SW480 (cell line): ENCODE measurements around the gene PHC3.
"Not testable (repeated sequence)": the region's sequence is repeated elsewhere in the genome, so short reads cannot be mapped to it uniquely, and the experiment has no call there.

Experiments used
- DNase-seq: peaks from one replicate; pipeline ENCODE4 v3.0.0-alpha.2; 2016; ENCODE audit warnings: low spot score

PHC3 gene

DNA sequence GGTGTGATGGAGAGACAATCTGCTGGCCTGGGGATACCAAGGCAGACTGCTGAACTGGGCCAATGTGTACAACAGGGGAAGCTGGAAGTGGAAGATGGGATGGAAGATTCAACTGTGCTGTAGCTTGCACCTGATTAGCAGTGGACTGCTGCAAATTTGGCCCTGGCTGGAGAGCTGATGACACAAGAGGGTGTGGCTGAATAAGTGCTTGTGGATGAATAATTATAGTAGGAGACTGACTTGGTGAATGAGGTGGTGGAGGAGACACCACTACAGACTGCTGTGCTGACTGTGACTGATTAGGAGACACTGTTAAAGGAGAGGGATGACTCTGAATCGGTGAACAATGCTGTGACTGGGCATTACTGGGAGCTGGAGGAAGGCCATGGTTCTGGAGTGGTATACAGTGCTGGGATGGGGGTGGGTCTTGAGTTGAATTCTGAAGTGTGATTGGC is 52.5 kb downstream of the PHC3 start:
- peak; percentile 36 for DNase-seq

GRCh38 chr3:170128259-170128976 is 53.1 kb downstream of the PHC3 start:
- DNase-seq: no peak

DNA sequence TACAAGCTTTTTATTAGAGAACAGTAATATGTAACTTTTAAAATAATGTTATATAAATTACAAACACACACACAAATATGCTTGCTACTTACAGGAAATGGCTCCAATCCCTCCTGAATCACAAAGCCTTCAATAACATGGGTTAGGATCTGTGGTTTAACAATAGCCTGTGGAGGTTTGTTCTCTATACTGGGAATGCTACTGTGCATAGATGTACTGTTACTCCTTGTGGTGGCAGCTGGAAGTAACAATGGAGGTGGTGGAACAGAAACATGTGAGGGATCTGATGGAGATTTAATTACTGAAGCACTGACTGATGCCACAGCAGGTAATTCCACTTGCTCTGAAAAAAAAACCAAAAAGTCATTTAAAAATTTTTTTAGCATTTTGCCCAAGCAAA is 64.4 kb downstream of the PHC3 start:
- peak; percentile 32 for DNase-seq

DNA sequence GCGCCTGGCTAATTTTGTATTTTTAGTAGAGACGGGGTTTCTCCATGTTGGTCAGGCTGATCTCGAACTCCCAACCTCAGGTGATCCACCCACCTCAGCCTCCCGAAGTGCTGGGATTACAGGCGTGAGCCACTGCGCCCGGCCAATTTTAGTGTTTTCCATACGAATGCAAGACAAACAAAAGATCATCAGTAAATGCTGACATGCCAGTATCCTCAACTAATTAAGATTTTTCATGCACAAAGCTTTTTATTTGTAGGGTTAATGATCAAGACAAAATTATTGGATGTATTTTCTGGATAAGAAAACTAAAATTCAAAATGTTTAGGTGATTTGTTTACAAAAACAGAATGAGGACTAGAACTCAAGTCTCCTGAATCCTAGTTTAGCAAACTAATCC is 67.4 kb downstream of the PHC3 start:
- DNase-seq: not testable (repeated sequence)

GRCh38 chr3:170111147-170111771 is 70.3 kb downstream of the PHC3 start:
- DNase-seq: no peak

- DNase-seq: no peak
Observed at GRCh38 chr3:170109579-170110293, 71.8 kb downstream of the PHC3 start.

DNA sequence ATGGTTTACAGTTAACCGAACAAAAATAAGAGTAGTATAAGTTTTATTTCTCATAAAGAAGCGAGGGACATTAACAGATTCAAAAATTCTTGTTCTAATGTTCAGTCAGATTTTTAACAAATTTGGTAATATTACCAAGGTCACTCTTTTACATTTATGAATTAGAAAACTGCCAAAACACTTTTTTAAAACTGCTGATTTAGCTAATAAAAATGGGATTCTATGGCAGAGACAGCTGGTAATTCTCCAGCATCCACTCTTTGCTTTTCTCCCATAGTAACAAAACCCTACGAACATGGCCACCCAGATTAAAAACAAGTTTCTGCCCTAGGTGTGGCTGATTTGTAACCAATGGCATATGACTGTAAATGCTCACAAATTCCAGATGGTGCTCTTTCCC is 72.6 kb downstream of the PHC3 start:
- no peak for DNase-seq

- DNase-seq: no peak
Observed at GRCh38 chr3:170107941-170108340, 73.6 kb downstream of the PHC3 start.

DNA sequence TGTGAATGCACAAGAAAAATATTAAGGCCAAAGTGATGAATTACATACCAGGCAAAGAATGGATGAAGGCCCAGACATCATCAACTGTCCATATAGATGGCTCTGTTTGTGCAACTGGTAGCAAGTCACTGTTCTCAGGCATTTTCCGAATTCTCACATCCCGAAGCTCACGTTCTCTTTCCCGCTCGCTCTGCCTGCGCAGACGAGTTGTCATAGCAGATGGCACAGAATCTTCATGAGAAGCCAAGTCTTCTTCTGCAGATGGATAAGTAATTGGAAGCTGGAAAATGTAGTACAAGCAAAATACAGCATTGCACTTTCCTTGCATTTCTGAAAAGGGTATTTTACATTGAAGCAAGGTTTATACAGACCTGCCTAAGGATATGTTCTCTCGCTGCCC is 79.1 kb downstream of the PHC3 start:
- DNase-seq: no peak

DNA sequence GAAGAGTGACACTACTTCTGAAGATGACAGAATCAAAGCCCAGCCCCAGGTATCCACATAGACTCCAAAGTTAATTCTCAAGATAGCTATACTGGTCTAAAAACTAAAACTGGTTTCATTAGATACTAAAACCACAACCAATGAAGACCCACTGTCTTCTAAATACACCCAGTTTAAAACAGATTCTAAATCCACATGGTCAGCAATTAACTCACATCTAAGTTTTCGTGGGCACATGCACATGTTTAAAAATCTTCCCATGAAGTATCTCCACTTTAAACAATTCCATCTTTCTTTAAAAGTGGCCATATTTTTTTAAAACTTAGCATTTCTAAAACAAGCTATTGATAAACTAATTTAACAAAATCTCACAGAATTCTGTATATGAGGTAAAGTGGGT is 80.6 kb downstream of the PHC3 start:
- DNase-seq: no peak

GRCh38 chr3:170098753-170099152 is 82.8 kb downstream of the PHC3 start:
- no peak for DNase-seq

DNA sequence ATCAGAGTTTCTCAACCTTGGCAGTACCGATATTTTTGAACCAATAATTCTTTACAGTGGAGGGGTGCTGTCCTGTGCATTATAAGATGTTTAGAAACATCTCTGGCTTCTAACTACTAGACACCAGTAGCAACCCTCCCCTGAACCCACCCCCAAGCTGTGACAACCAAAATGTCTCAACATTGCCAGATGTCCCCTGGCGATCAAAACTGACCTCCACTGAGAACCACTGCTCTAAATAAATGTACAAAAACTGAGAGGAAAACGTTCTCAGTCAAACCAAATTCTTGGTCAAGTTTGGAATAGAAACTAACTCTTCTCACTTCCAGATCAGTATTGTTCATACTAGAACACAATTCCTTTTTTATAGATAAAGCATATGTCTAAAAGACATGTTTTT is 85.2 kb downstream of the PHC3 start:
- DNase-seq: no peak

DNA sequence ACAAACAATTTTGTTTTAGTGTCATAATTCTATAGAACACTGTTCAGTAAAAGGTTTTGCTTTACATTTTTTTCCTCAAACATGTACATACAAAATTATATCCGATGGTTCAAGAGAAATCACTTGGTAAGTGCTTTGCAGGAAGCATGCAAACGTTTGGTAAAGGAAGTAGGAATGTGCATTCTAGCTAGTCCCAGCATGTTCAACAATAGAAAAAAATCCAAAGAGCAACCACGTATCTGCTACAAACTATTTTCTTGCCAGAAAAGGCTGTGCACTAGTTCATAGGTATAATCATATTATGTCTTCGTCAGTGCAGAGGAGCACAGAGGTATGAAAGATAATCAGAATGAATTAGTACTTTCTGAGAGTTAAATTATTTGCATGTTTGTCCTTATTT is 85.8 kb downstream of the PHC3 start:
- DNase-seq: no peak

DNA sequence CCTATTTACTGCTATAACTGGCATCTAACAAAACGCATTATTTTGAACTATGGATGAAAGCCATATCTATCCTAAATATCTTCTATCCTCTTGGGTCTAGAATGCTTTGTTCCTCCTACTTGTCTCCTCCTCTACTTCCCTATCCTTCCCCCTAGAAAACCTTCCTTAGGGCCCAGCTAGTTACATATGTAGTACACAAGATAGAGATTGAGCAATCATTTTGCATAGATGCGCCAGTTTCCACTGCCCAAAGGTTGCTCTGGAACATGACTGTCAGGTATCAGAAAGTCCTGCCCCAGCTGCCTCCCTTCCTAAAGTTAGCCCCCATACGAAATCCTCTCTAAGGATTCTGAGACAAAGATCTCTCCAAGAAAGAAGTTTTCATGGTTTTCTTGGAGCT is 88.6 kb downstream of the PHC3 start:
- DNase-seq: no peak

- DNase-seq: no peak
Observed at GRCh38 chr3:170090601-170090981, 90.9 kb downstream of the PHC3 start.

- DNase-seq: no peak
Observed at GRCh38 chr3:170089862-170090600, 91.5 kb downstream of the PHC3 start.

DNA sequence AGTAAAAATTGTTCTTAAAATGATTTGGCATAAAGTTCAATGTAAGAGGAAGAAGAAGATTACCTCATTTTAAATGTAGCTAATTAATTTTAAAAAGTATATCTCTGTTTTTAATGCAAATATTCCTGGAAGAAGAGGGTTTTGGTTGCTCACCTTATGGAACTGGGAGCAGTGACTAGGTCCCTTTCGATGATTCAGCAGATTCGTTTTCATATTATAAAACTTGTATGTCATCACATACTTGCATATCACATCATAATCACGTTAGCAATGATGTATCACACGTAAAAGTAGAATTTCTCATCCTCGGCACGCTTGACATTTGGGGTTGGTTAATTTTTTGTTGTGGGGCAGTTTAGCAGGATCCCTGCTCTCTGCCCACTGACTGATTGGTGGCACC is 96.1 kb downstream of the PHC3 start:
- DNase-seq: no peak

DNA sequence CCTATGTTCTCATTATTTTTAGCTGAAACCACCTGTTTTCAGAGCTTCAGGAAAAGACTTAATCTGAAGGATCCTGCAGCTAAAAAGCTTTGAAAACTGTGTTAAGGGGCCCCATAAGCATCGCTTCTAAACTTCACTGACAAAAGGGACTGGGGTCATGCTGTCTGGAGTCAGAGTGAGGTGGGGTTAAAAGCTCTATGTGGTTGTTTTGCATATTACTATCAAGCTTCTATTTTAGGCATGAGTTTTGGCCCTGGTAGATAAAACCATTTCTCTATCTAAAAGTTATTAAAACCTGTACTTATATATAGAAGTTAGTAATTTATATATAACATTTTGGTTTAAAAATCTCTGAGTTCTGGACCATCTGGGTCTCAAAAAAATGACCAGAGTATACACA is 98.2 kb downstream of the PHC3 start:
- DNase-seq: no peak

GRCh38 chr3:170081079-170081741 is 100.3 kb downstream of the PHC3 start:
- no peak for DNase-seq

DNA sequence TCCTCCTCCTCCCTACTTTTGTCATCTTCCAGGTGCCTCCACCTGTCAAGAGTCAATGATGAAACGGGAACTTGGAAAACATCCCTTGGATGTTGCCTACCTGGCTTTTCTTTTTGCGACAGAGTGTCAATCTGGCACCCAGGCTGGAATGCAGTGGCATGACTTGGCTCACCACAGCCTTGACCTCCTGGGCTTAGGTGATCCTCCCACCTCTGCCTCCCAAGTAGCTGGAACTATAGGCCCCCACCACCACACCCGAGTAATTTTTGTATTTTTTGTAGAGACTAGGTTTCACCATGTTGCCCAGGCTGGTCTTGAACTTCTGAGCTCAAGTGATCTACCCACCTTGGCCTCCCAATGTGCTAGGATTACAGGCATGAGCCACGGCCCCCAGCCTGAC is 100.9 kb downstream of the PHC3 start:
- no peak for DNase-seq

- no peak for DNase-seq
Observed at GRCh38 chr3:170079536-170080165, 101.9 kb downstream of the PHC3 start.
